ENCODE measurements around the gene TTYH2. TPM values are rescaled to one million over a fixed set of nuclear protein-coding genes. Genes with fewer than 3 reads are reported as not detected.
A peak's percentile ranks its signal among the peaks of the same experiment; 100 is the strongest.

Gene TTYH2
- total and polyA plus RNA-seq, 5 donors from 2014 or later: 6.7 to 23.3 (median 10.8) TPM

GRCh38 chr17:74217037-74217730, 3.8 kb downstream of the TTYH2 start:
- no peaks in the 10 kb centered on the region for H3K27me3 Mint-ChIP-seq
- no peak for ATAC-seq (ENCODE audit: low read depth in 2 of 2)
- H3K4me3 ChIP-seq (ENCODE audit: low read depth, low read length): no peak overlapping the region
- H3K27ac ChIP-seq (ENCODE audit: insufficient read depth, low read length, poor library complexity, severe bottlenecking): no peak overlapping the region
- H3K4me1 Mint-ChIP-seq: peaks cover 0 to 46% (median 11%) of the 10 kb centered on the region in 4 donors
- no peak for DNase-seq
- H3K36me3 Mint-ChIP-seq: peaks cover 16% of the 10 kb centered on the region
- H3K9me3 ChIP-seq (ENCODE audit: control insufficient read depth in 2 of 2, low read length in 2 of 2): no peaks in the 10 kb centered on the region
- H3K9me3 Mint-ChIP-seq: no peaks in the 10 kb centered on the region
- peak overlapping the region in 1 of 4 donors; percentile 90 for H3K4me3 Mint-ChIP-seq
- no peaks in the 10 kb centered on the region for H3K27me3 ChIP-seq (ENCODE audit: control insufficient read depth, insufficient read depth, low read length)
- peaks cover 35% of the 10 kb centered on the region for H3K4me1 ChIP-seq (ENCODE audit: control insufficient read depth, insufficient read depth, low read length, poor library complexity, severe bottlenecking)
- H3K36me3 ChIP-seq (ENCODE audit: control insufficient read depth, insufficient read depth, low read length): peaks cover 6% of the 10 kb centered on the region
- H3K27ac Mint-ChIP-seq: peak overlapping the region in 2 of 3 donors; percentile 26 to 36

GRCh38 chr17:74217888-74218287, 4.5 kb downstream of the TTYH2 start:
- H3K9me3 ChIP-seq (ENCODE audit: control insufficient read depth in 2 of 2, low read length in 2 of 2): no peaks in the 10 kb centered on the region
- no peak overlapping the region for H3K27ac ChIP-seq (ENCODE audit: insufficient read depth, low read length, poor library complexity, severe bottlenecking)
- Mint-ChIP-seq H3K4me1 (peaks cover 0 to 39% (median 6%) of the 10 kb centered on the region in 4 donors), H3K27me3 (no peaks in the 10 kb centered on the region), H3K4me3 (no peak overlapping the region), H3K27ac (no peak overlapping the region), H3K36me3 (peaks cover 16% of the 10 kb centered on the region), H3K9me3 (no peaks in the 10 kb centered on the region)
- H3K4me3 ChIP-seq (ENCODE audit: low read depth, low read length): no peak overlapping the region
- H3K27me3 ChIP-seq (ENCODE audit: control insufficient read depth, insufficient read depth, low read length): no peaks in the 10 kb centered on the region
- peaks cover 28% of the 10 kb centered on the region for H3K4me1 ChIP-seq (ENCODE audit: control insufficient read depth, insufficient read depth, low read length, poor library complexity, severe bottlenecking)
- no peak for ATAC-seq (ENCODE audit: low read depth in 2 of 2)
- DNase-seq: no peak
- H3K36me3 ChIP-seq (ENCODE audit: control insufficient read depth, insufficient read depth, low read length): peaks cover 8% of the 10 kb centered on the region

GRCh38 chr17:74218436-74218835, 5.1 kb downstream of the TTYH2 start:
- no peak overlapping the region for H3K27ac Mint-ChIP-seq
- H3K4me1 ChIP-seq (ENCODE audit: control insufficient read depth, insufficient read depth, low read length, poor library complexity, severe bottlenecking): peaks cover 25% of the 10 kb centered on the region
- H3K4me1 Mint-ChIP-seq: peaks cover 0 to 35% (median 2%) of the 10 kb centered on the region in 4 donors
- peaks cover 10% of the 10 kb centered on the region for H3K36me3 ChIP-seq (ENCODE audit: control insufficient read depth, insufficient read depth, low read length)
- H3K27me3 ChIP-seq (ENCODE audit: control insufficient read depth, insufficient read depth, low read length): no peaks in the 10 kb centered on the region
- no peak overlapping the region for H3K4me3 Mint-ChIP-seq
- no peak for ATAC-seq (ENCODE audit: low read depth in 2 of 2)
- DNase-seq: no peak
- no peaks in the 10 kb centered on the region for H3K9me3 ChIP-seq (ENCODE audit: control insufficient read depth in 2 of 2, low read length in 2 of 2)
- no peak overlapping the region for H3K27ac ChIP-seq (ENCODE audit: insufficient read depth, low read length, poor library complexity, severe bottlenecking)
- no peaks in the 10 kb centered on the region for H3K9me3 Mint-ChIP-seq
- no peak overlapping the region for H3K4me3 ChIP-seq (ENCODE audit: low read depth, low read length)
- H3K27me3 Mint-ChIP-seq: no peaks in the 10 kb centered on the region
- H3K36me3 Mint-ChIP-seq: peaks cover 16% of the 10 kb centered on the region

- Mint-ChIP-seq H3K27me3 (no peaks in the 10 kb centered on the region), H3K36me3 (peaks cover 28% of the 10 kb centered on the region), H3K27ac (no peak overlapping the region), H3K4me3 (peak overlapping the region in 1 of 4 donors; percentile 86), H3K9me3 (no peaks in the 10 kb centered on the region), H3K4me1 (peaks cover 0 to 29% (median under 1%) of the 10 kb centered on the region in 4 donors)
- Histone ChIP-seq H3K4me3 (ENCODE audit: low read depth, low read length) (no peak overlapping the region), H3K9me3 (ENCODE audit: control insufficient read depth in 2 of 2, low read length in 2 of 2) (no peaks in the 10 kb centered on the region), H3K27me3 (ENCODE audit: control insufficient read depth, insufficient read depth, low read length) (no peaks in the 10 kb centered on the region), H3K4me1 (ENCODE audit: control insufficient read depth, insufficient read depth, low read length, poor library complexity, severe bottlenecking) (peaks cover 13% of the 10 kb centered on the region), H3K27ac (ENCODE audit: insufficient read depth, low read length, poor library complexity, severe bottlenecking) (no peak overlapping the region), H3K36me3 (ENCODE audit: control insufficient read depth, insufficient read depth, low read length) (peaks cover 19% of the 10 kb centered on the region)
- DNase-seq (no peak), ATAC-seq (ENCODE audit: low read depth in 2 of 2) (no peak)
Observed at GRCh38 chr17:74219576-74220133, 6.3 kb downstream of the TTYH2 start.

GRCh38 chr17:74220219-74220618, 6.8 kb downstream of the TTYH2 start:
- Mint-ChIP-seq H3K27ac (no peak overlapping the region), H3K36me3 (peaks cover 34% of the 10 kb centered on the region), H3K4me3 (peak overlapping the region in 1 of 4 donors; percentile 86), H3K4me1 (peaks cover 0 to 24% (median under 1%) of the 10 kb centered on the region in 4 donors), H3K9me3 (no peaks in the 10 kb centered on the region), H3K27me3 (no peaks in the 10 kb centered on the region)
- no peaks in the 10 kb centered on the region for H3K27me3 ChIP-seq (ENCODE audit: control insufficient read depth, insufficient read depth, low read length)
- H3K9me3 ChIP-seq (ENCODE audit: control insufficient read depth in 2 of 2, low read length in 2 of 2): no peaks in the 10 kb centered on the region
- H3K4me3 ChIP-seq (ENCODE audit: low read depth, low read length): no peak overlapping the region
- H3K27ac ChIP-seq (ENCODE audit: insufficient read depth, low read length, poor library complexity, severe bottlenecking): no peak overlapping the region
- DNase-seq (no peak), ATAC-seq (ENCODE audit: low read depth in 2 of 2) (no peak)
- H3K36me3 ChIP-seq (ENCODE audit: control insufficient read depth, insufficient read depth, low read length): peaks cover 21% of the 10 kb centered on the region
- H3K4me1 ChIP-seq (ENCODE audit: control insufficient read depth, insufficient read depth, low read length, poor library complexity, severe bottlenecking): peaks cover 7% of the 10 kb centered on the region

- Histone ChIP-seq H3K4me1 (ENCODE audit: control insufficient read depth, insufficient read depth, low read length, poor library complexity, severe bottlenecking) (no peaks in the 10 kb centered on the region), H3K27ac (ENCODE audit: insufficient read depth, low read length, poor library complexity, severe bottlenecking) (no peak overlapping the region), H3K9me3 (ENCODE audit: control insufficient read depth in 2 of 2, low read length in 2 of 2) (no peaks in the 10 kb centered on the region), H3K27me3 (ENCODE audit: control insufficient read depth, insufficient read depth, low read length) (no peaks in the 10 kb centered on the region), H3K4me3 (ENCODE audit: low read depth, low read length) (no peak overlapping the region), H3K36me3 (ENCODE audit: control insufficient read depth, insufficient read depth, low read length) (peaks cover 29% of the 10 kb centered on the region)
- DNase-seq: no peak
- H3K9me3 Mint-ChIP-seq: no peaks in the 10 kb centered on the region
- peaks cover 0 to 21% (median under 1%) of the 10 kb centered on the region in 4 donors for H3K4me1 Mint-ChIP-seq
- H3K36me3 Mint-ChIP-seq: peaks cover 43% of the 10 kb centered on the region
- no peak for ATAC-seq (ENCODE audit: low read depth in 2 of 2)
- H3K27me3 Mint-ChIP-seq: no peaks in the 10 kb centered on the region
- peak overlapping the region in 1 of 3 donors; percentile 14 for H3K27ac Mint-ChIP-seq
- H3K4me3 Mint-ChIP-seq: no peak overlapping the region
Observed at GRCh38 chr17:74220946-74221818, 7.8 kb downstream of the TTYH2 start.

GRCh38 chr17:74222399-74222798, 9.0 kb downstream of the TTYH2 start:
- peaks cover 0 to 14% (median under 1%) of the 10 kb centered on the region in 4 donors for H3K4me1 Mint-ChIP-seq
- no peak for ATAC-seq (ENCODE audit: low read depth in 2 of 2)
- no peak overlapping the region for H3K4me3 Mint-ChIP-seq
- H3K9me3 Mint-ChIP-seq: no peaks in the 10 kb centered on the region
- no peak for DNase-seq
- peaks cover 46% of the 10 kb centered on the region for H3K36me3 Mint-ChIP-seq
- H3K36me3 ChIP-seq (ENCODE audit: control insufficient read depth, insufficient read depth, low read length): peaks cover 37% of the 10 kb centered on the region
- no peaks in the 10 kb centered on the region for H3K27me3 Mint-ChIP-seq
- no peaks in the 10 kb centered on the region for H3K9me3 ChIP-seq (ENCODE audit: control insufficient read depth in 2 of 2, low read length in 2 of 2)
- H3K4me3 ChIP-seq (ENCODE audit: low read depth, low read length): no peak overlapping the region
- no peaks in the 10 kb centered on the region for H3K4me1 ChIP-seq (ENCODE audit: control insufficient read depth, insufficient read depth, low read length, poor library complexity, severe bottlenecking)
- H3K27ac Mint-ChIP-seq: no peak overlapping the region
- no peaks in the 10 kb centered on the region for H3K27me3 ChIP-seq (ENCODE audit: control insufficient read depth, insufficient read depth, low read length)
- H3K27ac ChIP-seq (ENCODE audit: insufficient read depth, low read length, poor library complexity, severe bottlenecking): no peak overlapping the region
